GM23338 (cell line): ENCODE measurements around the gene RARG. TPM values are rescaled to one million over a fixed set of nuclear protein-coding genes. Genes with fewer than 3 reads are reported as not detected.

Experiments
- ATAC-seq: fragments of 200-7000 bp; cut with Tn5 transposase; 3 replicates; pipeline ENCODE4 v1.9.1; 2020
- DNase-seq: peaks from one replicate; pipeline ENCODE4 v3.0.0-alpha.2; 2015; ENCODE audit warnings: low spot score
- H2AFZ ChIP-seq: fragments of 200-600 bp; sonication (generic); 2 replicates; pipeline ENCODE4 v1.8.0; 2016; ENCODE audit warnings: antibody characterized with exemption, mild to moderate bottlenecking, moderate library complexity
- H3F3A ChIP-seq: fragments of 200-600 bp; sonication (generic); replicated peaks from 2 replicates; pipeline ENCODE4 v1.8.0; 2017; ENCODE audit warnings: antibody characterized with exemption, mixed run types, low read depth
- H3K27ac ChIP-seq: fragments of 200-600 bp; sonication (generic); 2 replicates; pipeline ENCODE4 v1.6.1; 2016; ENCODE audit warnings: low read depth
- H3K27me3 ChIP-seq: fragments of 200-600 bp; sonication (generic); 2 replicates; pipeline ENCODE4 v1.8.0; 2016; ENCODE audit warnings: mild to moderate bottlenecking, mixed run types, moderate library complexity; ENCODE audit not compliant: insufficient read depth
- H3K36me3 ChIP-seq: fragments of 200-600 bp; sonication (generic); 2 replicates; pipeline ENCODE4 v1.8.0; 2016; ENCODE audit warnings: mild to moderate bottlenecking; ENCODE audit not compliant: insufficient read depth
- H3K4me1 ChIP-seq: fragments of 200-600 bp; sonication (generic); 2 replicates; pipeline ENCODE4 v1.8.0; 2016; ENCODE audit warnings: mild to moderate bottlenecking, moderate library complexity; ENCODE audit not compliant: insufficient read depth
- H3K4me2 ChIP-seq: fragments of 200-600 bp; sonication (generic); 2 replicates; pipeline ENCODE4 v1.7.1; 2017; ENCODE audit warnings: mixed run types
- H3K4me3 ChIP-seq: fragments of 200-600 bp; sonication (generic); 2 replicates; pipeline ENCODE4 v1.6.1; 2016; ENCODE audit warnings: mixed run types
- H3K79me2 ChIP-seq: fragments of 200-600 bp; sonication (generic); replicated peaks from 2 replicates; pipeline ENCODE4 v1.8.0; 2017; ENCODE audit warnings: mild to moderate bottlenecking; ENCODE audit not compliant: insufficient read depth
- H3K9me2 ChIP-seq: fragments of 200-600 bp; sonication (generic); 2 replicates; pipeline ENCODE4 v1.8.0; 2017; ENCODE audit not compliant: insufficient read depth
- H4K20me1 ChIP-seq: fragments of 200-600 bp; sonication (generic); replicated peaks from 2 replicates; pipeline ENCODE4 v1.8.0; 2017; ENCODE audit warnings: mild to moderate bottlenecking; ENCODE audit not compliant: insufficient read depth
- H3K27ac Mint-ChIP-seq: 2 replicates; pipeline ENCODE4 v1.8.0; 2020; ENCODE audit warnings: inconsistent platforms, mild to moderate bottlenecking, moderate library complexity, mixed read lengths
- H3K27me3 Mint-ChIP-seq: 3 replicates; pipeline ENCODE4 v1.8.0; 2022; ENCODE audit warnings: low read depth, mild to moderate bottlenecking, moderate library complexity, mixed read lengths, inconsistent platforms; ENCODE audit not compliant: insufficient read depth, poor library complexity
- H3K36me3 Mint-ChIP-seq: 3 replicates; pipeline ENCODE4 v1.8.0; 2021; ENCODE audit warnings: low read depth, mild to moderate bottlenecking, inconsistent platforms, moderate library complexity, mixed read lengths
- H3K4me1 Mint-ChIP-seq: 3 replicates; pipeline ENCODE4 v1.8.0; 2020; ENCODE audit warnings: mild to moderate bottlenecking, inconsistent platforms, mixed read lengths
- H3K4me3 Mint-ChIP-seq: 3 replicates; pipeline ENCODE4 v1.8.0; 2021; ENCODE audit warnings: moderate library complexity, mild to moderate bottlenecking, inconsistent platforms, mixed read lengths
- H3K9me3 Mint-ChIP-seq: 3 replicates; pipeline ENCODE4 v1.8.0; 2020; ENCODE audit warnings: moderate library complexity, mild to moderate bottlenecking, inconsistent platforms, mixed read lengths
- CREB1 ChIP-seq: fragments of 250-450 bp; sonication (Bioruptor Pico); IDR thresholded peaks from 2 replicates; pipeline ENCODE4 v1.5.0; 2020; ENCODE audit warnings: low read depth, mild to moderate bottlenecking, moderate library complexity
- EZH2 ChIP-seq: fragments of 200-600 bp; sonication (generic); IDR thresholded peaks from one replicate; pipeline ENCODE4 v1.8.0; 2017; ENCODE audit warnings: antibody characterized with exemption, mild to moderate bottlenecking, low read depth; ENCODE audit not compliant: unreplicated experiment
- EZH2phosphoT487 ChIP-seq: fragments of 200-600 bp; sonication (generic); IDR thresholded peaks from one replicate; pipeline ENCODE4 v1.8.1; 2018; ENCODE audit warnings: antibody characterized with exemption; ENCODE audit not compliant: unreplicated experiment
- JUNB ChIP-seq: IDR thresholded peaks from one replicate; pipeline ENCODE4 v1.6.1; 2016; ENCODE audit warnings: antibody characterized with exemption; ENCODE audit not compliant: unreplicated experiment
- NANOG ChIP-seq: IDR thresholded peaks from 2 replicates; pipeline ENCODE4 v1.6.1; 2016; ENCODE audit warnings: antibody characterized with exemption, borderline replicate concordance
- POLR2AphosphoS5 ChIP-seq: IDR thresholded peaks from 2 replicates; pipeline ENCODE4 v1.6.1; 2016; ENCODE audit warnings: antibody characterized with exemption, low read depth
- STAT1 ChIP-seq: IDR thresholded peaks from one replicate; pipeline ENCODE4 v1.6.1; 2016; ENCODE audit warnings: antibody characterized with exemption; ENCODE audit not compliant: unreplicated experiment
- ZNF331 ChIP-seq: fragments of 250-450 bp; sonication (Bioruptor Pico); IDR thresholded peaks from 2 replicates; pipeline ENCODE4 v1.5.0; 2020; ENCODE audit warnings: low read depth, mild to moderate bottlenecking, moderate library complexity
- polyA plus RNA-seq: library from polyadenylated mRNA; unstranded; fragments of >200 nt; fragmentation: Nextera tagmentation; extraction: Ambion mirVana; gene quantifications from 2 replicates; pipeline ENCODE4 v1.2.1, GENCODE V29; 2016
- total RNA-seq: library from RNA; depleted of rRNA; stranded (reverse); fragments of >200 nt; shearing (Covaris generic); gene quantifications from 2 replicates; pipeline ENCODE4 v1.2.3, GENCODE V29; 2014
- TF ChIP-seq, protein P1 (sequence below), 2 experiments: fragments of 200-600 bp in 1 of 2; sonication (generic) in 1 of 2; conservative IDR thresholded peaks; 2 replicates each; pipeline versions ENCODE4 v1.5.1 to v1.6.1; 2016 to 2017; ENCODE audit warnings: antibody characterized with exemption in 2 of 2, low read depth in 2 of 2, mild to moderate bottlenecking in 2 of 2, moderate library complexity in 1 of 2
- TF ChIP-seq, protein P2 (sequence below): IDR thresholded peaks from one replicate; pipeline ENCODE4 v1.6.1; 2018; ENCODE audit warnings: antibody characterized with exemption; ENCODE audit not compliant: unreplicated experiment

The RARG gene
- total and polyA plus RNA-seq, 2 experiments from 2014 or later = 18.5 to 50.2 TPM

DNA sequence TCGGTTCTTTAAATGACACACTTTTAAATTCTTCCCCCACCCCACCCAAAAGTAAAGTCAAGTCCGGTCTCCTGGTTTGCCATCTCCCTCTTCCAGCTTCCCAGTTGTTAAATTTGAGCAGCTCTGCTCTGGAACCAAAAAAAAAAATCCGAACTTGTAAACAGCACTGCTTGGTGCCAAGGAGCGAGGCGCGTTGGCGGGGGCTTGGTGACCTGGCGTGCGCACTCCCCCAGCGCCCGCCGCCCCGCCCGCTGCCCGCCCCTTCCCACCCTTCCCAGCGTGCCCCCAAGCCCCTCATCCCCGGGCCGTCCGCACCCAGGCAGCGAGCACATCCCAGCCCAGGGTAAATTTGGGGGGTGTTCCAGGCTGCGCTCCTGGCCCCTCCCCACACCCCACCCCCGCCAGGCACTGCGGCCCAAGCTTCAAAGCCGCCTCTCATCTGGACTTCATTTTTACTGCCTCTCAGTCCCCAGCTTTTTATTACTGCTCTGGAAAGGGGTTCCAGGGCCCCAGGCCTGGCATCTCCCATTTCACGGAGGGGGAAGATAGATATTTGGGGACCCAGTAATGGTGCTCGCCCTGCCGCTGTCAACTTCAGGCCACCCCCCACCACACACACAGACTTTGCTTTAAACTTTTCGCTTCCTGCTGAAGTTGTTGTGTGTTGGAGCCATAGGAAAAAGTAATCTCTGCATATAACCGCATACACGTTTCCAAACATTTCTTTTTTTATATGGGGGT is 13.3 kb downstream of the RARG start:
- TF ChIP-seq STAT1 = no peak
- TF ChIP-seq, protein P1, sequence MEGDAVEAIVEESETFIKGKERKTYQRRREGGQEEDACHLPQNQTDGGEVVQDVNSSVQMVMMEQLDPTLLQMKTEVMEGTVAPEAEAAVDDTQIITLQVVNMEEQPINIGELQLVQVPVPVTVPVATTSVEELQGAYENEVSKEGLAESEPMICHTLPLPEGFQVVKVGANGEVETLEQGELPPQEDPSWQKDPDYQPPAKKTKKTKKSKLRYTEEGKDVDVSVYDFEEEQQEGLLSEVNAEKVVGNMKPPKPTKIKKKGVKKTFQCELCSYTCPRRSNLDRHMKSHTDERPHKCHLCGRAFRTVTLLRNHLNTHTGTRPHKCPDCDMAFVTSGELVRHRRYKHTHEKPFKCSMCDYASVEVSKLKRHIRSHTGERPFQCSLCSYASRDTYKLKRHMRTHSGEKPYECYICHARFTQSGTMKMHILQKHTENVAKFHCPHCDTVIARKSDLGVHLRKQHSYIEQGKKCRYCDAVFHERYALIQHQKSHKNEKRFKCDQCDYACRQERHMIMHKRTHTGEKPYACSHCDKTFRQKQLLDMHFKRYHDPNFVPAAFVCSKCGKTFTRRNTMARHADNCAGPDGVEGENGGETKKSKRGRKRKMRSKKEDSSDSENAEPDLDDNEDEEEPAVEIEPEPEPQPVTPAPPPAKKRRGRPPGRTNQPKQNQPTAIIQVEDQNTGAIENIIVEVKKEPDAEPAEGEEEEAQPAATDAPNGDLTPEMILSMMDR (conservative IDR thresholded peaks at IDR 0.05; ENCODE audit: low read depth in 2 of 2) = no peak
- TF ChIP-seq NANOG = no peak
- no peak for TF ChIP-seq ZNF331 (CRISPR knock-in tag)
- no peak for TF ChIP-seq JUNB
- TF ChIP-seq, protein P2, sequence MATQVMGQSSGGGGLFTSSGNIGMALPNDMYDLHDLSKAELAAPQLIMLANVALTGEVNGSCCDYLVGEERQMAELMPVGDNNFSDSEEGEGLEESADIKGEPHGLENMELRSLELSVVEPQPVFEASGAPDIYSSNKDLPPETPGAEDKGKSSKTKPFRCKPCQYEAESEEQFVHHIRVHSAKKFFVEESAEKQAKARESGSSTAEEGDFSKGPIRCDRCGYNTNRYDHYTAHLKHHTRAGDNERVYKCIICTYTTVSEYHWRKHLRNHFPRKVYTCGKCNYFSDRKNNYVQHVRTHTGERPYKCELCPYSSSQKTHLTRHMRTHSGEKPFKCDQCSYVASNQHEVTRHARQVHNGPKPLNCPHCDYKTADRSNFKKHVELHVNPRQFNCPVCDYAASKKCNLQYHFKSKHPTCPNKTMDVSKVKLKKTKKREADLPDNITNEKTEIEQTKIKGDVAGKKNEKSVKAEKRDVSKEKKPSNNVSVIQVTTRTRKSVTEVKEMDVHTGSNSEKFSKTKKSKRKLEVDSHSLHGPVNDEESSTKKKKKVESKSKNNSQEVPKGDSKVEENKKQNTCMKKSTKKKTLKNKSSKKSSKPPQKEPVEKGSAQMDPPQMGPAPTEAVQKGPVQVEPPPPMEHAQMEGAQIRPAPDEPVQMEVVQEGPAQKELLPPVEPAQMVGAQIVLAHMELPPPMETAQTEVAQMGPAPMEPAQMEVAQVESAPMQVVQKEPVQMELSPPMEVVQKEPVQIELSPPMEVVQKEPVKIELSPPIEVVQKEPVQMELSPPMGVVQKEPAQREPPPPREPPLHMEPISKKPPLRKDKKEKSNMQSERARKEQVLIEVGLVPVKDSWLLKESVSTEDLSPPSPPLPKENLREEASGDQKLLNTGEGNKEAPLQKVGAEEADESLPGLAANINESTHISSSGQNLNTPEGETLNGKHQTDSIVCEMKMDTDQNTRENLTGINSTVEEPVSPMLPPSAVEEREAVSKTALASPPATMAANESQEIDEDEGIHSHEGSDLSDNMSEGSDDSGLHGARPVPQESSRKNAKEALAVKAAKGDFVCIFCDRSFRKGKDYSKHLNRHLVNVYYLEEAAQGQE = no peak
- TF ChIP-seq EZH2phosphoT487 = no peak
- TF ChIP-seq CREB1 (CRISPR knock-in tag) = no peak
- H3K4me1 Mint-ChIP-seq = peaks cover 75% of the 10 kb centered on the region
- Histone ChIP-seq H3K36me3 (no peaks in the 10 kb centered on the region; the same call in 1 of the 2 replicates), H3K9me2 (no peaks in the 10 kb centered on the region), H3K4me1 (peaks cover 63% of the 10 kb centered on the region), H3K4me3 (peak overlapping the region; percentile 95), H3K27ac (peak overlapping the region; percentile 91; the same call in 1 of the 2 replicates), H4K20me1 (no peaks in the 10 kb centered on the region), H3K27me3 (peaks cover 12% of the 10 kb centered on the region), H3K4me2 (peak overlapping the region; percentile 91), H2AFZ (no peak overlapping the region), H3F3A (peaks cover 46% of the 10 kb centered on the region), H3K79me2 (peaks cover 36% of the 10 kb centered on the region)
- peaks cover 27% of the 10 kb centered on the region for H3K27me3 Mint-ChIP-seq
- ATAC-seq = no peak
- H3K27ac Mint-ChIP-seq = no peak overlapping the region
- H3K4me3 Mint-ChIP-seq = peak overlapping the region; percentile 94
- peak; percentile 21 for DNase-seq
- peaks cover 23% of the 10 kb centered on the region for H3K36me3 Mint-ChIP-seq
- peaks cover 4% of the 10 kb centered on the region; the same call in 1 of the 3 replicates for H3K9me3 Mint-ChIP-seq

DNA sequence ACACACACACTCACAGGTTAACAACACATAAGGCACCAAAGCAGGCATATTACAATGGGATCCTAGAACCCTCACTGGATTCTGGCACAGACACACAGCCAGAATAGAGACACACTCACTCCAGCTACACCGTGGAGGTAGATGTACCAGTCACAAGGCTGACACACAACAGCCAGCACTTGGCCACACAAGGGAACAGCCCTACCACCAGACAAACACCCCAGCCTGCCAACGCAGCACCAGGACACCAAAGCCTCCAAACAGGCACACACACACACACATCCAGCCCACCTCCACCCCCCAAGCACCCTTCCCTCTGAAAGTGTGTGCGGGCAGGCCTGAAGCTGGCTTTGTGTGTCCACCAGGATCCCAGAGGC is 14.1 kb downstream of the RARG start:
- Histone ChIP-seq H3K27me3 (peaks cover 12% of the 10 kb centered on the region), H3K4me3 (peak overlapping the region; percentile 95), H3K4me2 (peak overlapping the region; percentile 91), H4K20me1 (peaks cover 2% of the 10 kb centered on the region; the same call in 1 of the 2 replicates), H3K4me1 (peaks cover 60% of the 10 kb centered on the region), H2AFZ (no peak overlapping the region), H3K27ac (peak overlapping the region; percentile 91), H3K9me2 (no peaks in the 10 kb centered on the region), H3F3A (peaks cover 46% of the 10 kb centered on the region), H3K36me3 (peaks cover 3% of the 10 kb centered on the region; the same call in 1 of the 2 replicates), H3K79me2 (peaks cover 36% of the 10 kb centered on the region)
- Mint-ChIP-seq H3K4me1 (peaks cover 75% of the 10 kb centered on the region), H3K27me3 (peaks cover 25% of the 10 kb centered on the region), H3K9me3 (peaks cover 4% of the 10 kb centered on the region; the same call in 1 of the 3 replicates), H3K4me3 (peak overlapping the region; percentile 94), H3K27ac (peak overlapping the region; percentile 89; the same call in 1 of the 2 replicates), H3K36me3 (peaks cover 31% of the 10 kb centered on the region)
- ATAC-seq = no peak
- DNase-seq = peak; percentile 10
- TF ChIP-seq POLR2AphosphoS5 (no peak), STAT1 (no peak), EZH2 (no peak)
- TF ChIP-seq, protein P1 (conservative IDR thresholded peaks at IDR 0.05; ENCODE audit: low read depth in 2 of 2) = no peak
